Stimulated activated CD8-positive, alpha-beta memory T cell treated with anti-CD3 and anti-CD28 coated beads, Interleukin-12 subunit alpha, Interleukin-12 subunit beta, amount 100 ng/mL, for 4 hours (primary cell): Measurements from ENCODE around the gene ANKS6.

Experiments
- DNase-seq: peaks from one replicate; pipeline ENCODE4 v3.0.0-alpha.2; 2020; ENCODE audit warnings: low read depth

The ANKS6 gene

GRCh38 chr9:98772364-98773155, 23.8 kb downstream of the ANKS6 start:
- no peak for DNase-seq

DNA sequence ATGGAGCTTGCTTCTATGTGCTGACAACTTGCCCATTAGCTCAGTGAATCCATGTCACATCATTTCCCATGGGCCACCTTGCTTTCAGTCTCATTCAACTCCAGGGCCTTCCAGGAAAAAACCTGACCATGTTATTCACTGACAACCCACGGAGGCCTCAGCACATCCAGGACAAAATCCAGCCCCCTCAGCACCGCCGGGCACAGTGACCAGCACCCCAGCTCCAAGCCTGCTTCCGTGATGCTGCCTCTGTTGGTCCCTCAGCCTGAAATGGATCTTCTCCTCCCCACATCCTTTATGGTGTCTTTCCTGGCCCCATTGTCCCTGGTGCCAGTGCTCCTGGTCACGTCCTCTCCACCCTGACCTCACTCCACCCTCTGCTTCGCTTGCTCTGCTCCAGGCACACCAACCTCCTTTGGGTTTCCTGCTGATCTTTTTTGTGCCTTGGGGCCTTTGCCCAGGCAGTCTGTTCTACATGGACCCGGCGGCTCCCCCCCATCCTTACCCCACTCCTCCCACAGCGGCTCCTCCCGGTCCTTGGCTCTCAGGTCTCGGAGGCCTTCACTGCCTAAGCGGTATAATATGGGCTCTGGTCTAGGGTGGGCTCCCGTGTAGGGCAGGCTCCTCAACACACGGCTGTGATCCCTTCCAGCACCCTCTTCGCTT, 25.0 kb downstream of the ANKS6 start:
- DNase-seq = no peak

- no peak for DNase-seq
These were observed 25.6 kb downstream of the ANKS6 start for GRCh38 chr9:98770717-98771116.

DNA sequence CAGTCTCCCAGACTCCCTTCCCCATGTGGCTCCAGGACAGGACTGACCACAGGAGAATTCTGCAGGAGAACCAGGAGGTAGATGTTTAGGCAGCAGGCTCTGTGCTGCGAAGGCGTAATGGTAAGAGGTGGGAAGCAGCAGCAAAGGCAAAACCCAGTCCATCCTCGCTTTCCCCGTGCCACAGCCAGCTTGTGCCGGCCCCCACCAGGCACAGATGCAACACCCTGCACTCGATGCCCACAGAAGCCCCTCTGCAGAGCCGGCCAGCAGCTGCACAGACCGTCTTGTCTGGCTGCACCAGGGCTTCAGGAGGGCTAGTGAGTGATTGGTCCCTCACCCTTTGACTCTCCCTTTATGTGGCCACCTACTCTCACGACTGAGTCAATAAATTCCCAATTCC, 28.0 kb downstream of the ANKS6 start:
- DNase-seq = no peak

DNA sequence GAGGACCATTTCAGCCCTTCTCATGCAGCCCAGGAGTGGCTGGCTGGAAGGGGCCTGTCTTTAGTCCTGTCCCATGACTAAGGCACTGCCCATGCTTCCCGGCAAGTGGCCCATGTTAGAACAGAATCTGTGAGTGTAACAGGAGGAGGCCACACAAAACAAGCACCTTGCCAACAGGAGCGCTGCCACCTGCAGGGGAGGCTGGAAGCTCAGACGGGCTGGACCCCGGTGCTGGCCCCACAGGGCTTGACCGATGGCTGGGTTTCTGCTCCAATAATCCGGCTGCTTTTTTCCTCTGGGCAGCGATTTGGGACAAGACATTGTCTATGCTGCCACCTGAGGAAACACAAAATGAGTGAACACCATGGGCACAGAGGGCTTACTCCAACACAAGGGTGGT, 28.4 kb downstream of the ANKS6 start:
- no peak for DNase-seq

DNA sequence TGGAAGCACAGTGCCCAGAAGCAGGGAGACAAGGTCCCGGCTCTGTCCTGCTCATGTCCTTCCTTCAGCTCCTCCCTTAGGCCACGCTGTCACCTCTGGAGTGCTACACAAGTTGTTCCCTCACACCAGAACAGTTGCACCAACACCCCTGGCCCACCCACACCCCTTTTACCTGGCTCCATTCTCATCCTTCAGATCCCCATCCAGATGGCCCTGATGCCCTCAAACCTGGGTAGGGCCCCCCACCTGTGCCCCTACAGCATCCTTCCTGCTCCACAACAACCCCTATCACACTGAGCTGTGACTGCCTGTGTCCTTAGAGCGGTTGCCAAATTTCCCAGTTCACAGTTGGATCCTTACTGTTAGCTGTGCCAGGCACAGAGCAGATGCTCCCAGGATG, 29.2 kb downstream of the ANKS6 start:
- no peak for DNase-seq

- no peak for DNase-seq
These were observed 29.8 kb downstream of the ANKS6 start for GRCh38 chr9:98766586-98766985.

- DNase-seq = no peak
These were observed 31.1 kb downstream of the ANKS6 start for GRCh38 chr9:98765256-98765655.

- no peak for DNase-seq
These were observed 32.2 kb downstream of the ANKS6 start for GRCh38 chr9:98763986-98764745.

- DNase-seq = no peak
These were observed 36.1 kb downstream of the ANKS6 start for GRCh38 chr9:98760231-98760630.

- DNase-seq = no peak
These were observed 41.2 kb downstream of the ANKS6 start for GRCh38 chr9:98755006-98755618.

DNA sequence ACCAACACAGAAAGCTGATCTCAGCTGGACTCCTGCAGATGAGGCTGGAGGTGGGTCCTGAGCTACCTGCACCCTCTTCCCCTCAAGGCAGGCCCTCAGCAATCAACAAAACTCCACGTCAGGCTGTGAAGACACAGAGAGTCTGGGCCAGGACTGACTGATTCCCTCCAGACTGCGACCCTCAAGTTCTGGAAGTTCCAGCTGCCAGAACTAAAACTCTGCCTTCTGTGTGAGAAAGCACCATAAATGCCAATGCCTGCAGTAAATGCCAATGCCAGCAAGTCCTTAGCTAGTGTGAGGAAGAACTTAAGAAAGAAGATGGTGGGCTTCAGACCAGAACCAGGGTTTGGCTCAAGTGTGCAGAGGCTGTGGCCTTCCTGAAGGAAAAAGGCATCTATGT, 45.1 kb downstream of the ANKS6 start:
- DNase-seq = no peak

DNA sequence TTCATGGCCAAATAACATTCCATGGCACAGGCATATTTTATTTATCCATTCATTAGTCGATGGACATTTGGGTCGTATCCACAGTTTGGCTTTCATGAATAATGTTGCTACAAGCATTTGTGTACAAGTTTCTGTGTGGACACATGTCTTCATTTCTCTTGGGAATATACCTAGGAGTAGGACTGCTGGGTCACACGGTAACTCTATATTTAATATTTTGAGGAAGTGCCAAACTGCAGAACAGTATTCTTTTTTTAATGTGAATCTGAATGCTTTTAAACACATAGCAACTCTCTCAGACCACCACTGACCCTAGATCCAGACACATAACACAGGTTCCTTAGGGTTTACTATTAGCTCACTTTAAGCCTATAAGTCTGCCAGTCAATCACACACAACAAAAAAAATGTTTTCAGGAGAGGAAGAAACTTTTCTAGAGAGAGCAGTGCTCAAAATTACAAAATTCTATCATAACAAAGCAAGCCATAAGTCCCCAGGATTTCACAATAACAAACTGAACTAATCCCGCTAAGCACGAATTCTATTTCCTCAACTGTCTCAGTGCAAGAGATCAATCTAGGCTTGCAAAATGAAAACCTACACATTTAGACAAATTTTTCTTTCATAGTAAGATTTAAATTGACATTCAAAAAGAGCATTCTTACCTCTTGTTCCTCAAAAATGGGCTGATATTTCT, 45.8 kb downstream of the ANKS6 start:
- DNase-seq = no peak

- no peak for DNase-seq
These were observed 48.9 kb downstream of the ANKS6 start for GRCh38 chr9:98747476-98747875.

DNA sequence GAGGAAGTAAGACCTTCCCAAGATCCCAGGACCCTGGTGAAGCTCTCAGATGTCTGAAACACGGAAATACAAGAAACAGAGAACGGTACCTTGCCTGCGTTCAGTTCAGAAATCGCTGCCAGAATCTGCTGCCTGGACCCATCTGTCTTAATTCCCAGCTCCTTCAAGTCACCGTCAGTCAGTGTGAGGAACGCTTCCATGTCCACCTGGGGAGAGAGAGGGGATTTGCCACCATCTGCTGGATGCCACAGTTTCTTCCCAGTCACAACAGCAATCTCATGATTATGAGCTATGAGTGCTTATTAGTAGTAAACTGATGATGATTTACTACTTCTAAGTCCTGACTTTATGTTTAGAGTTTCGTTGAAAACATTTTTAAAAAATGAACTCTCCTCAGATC, 50.9 kb downstream of the ANKS6 start:
- DNase-seq = no peak

DNA sequence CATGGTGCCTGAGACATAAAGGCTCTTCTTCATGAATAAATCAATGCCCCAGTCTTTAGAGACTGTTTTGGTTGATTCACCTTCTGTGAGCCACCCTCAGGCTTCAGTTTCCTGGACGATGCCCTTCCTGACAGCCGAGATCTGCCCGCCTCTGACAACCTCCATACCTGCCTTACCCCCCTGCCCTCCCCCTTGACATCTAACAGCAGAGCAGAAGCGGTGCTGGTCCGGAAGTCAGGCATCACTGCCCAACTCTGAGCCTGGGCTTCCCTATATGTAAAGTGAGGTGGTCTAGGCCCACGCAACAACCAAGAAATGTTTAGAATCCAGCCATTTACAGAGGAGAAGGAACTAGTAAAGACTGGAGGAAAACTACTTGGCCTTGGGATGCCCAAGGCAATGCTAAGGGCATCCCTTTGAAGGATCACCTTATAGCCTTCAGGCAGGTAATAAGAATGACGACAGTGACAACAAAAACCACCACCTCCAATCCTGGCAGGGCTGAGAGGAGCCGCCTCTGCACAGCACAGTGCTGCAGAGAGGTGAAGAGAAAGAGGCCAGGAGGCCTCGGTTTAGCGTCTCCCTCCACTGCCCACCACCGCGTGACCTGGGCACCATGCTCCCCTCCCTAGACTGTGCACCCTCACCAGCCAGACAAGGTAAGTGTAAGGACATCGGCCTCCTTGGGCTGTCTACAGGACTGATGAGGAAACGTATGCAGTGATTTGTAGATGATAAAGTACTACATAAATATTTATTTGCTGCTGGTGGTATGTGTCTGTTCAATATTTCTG, 52.3 kb downstream of the ANKS6 start:
- DNase-seq = no peak

GRCh38 chr9:98743329-98743728, 53.0 kb downstream of the ANKS6 start:
- no peak for DNase-seq

GRCh38 chr9:98742325-98743280, 53.8 kb downstream of the ANKS6 start:
- no peak for DNase-seq

DNA sequence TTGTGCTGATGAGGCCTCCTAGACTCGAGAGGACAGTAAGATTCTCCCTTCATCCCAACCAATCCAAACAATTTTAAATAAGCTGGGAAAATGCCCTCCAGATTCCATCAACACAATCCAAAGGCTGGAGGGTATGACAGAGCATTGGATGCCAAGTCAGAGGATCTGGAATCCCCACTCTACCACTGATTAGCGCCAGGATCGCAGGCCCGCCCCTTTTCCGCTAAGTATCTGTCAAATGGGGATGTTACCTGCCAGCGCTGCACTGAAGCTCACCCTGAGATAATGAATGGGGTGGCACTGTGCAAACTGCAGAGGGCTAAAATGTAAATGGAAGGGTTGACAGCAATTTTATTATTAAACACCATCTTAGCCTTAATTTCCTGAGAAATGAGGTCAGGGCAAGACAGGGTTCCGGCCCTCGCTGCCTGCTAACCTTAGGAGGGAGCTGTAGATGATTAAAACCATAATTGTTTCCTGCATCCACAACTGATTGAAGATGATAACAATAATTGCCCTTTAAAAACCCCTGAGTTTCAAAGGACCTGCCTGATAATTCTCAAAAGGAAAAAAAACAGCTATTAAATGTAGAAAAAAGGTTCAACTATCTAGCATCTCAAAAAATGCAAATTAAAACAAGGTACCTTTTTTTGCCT, 56.0 kb downstream of the ANKS6 start:
- no peak for DNase-seq
